PC-3 (cell line): Measurements from ENCODE around the gene EPN2. TPM values are rescaled to one million over a fixed set of nuclear protein-coding genes. Genes with fewer than 3 reads are reported as not detected.
"Not testable (repeated sequence)": the region's sequence is repeated elsewhere in the genome, so short reads cannot be mapped to it uniquely, and the experiment has no call there.

Source experiments
- ATAC-seq: fragments of 200-7000 bp; cut with Tn5 transposase; 2 replicates; pipeline ENCODE4 v1.9.1; 2020; ENCODE audit warnings: mild to moderate bottlenecking, moderate library complexity
- BruUV-seq: library from RNA; stranded (reverse); fragments of 400-500 nt; replicated peaks from 2 replicates; lab custom pipeline; 2021; lab: Mats Ljungman, UMichigan
- CTCF ChIA-PET: fragments of 300-600 bp; sonication (Branson Sonifier 250); formaldehyde crosslinking; loops from one replicate; lab custom pipeline; 2022; ENCODE audit warnings: antibody characterized with exemption; lab: Charles Lee
- POLR2A ChIA-PET: fragments of 300-600 bp; sonication (Branson Sonifier 250); formaldehyde crosslinking; loops from one replicate; lab custom pipeline; 2022; ENCODE audit warnings: antibody characterized with exemption; ENCODE audit not compliant: unreplicated experiment; lab: Charles Lee
- DNase-seq: peaks from one replicate; pipeline ENCODE4 v3.0.0-alpha.2; 2015
- H2AFZ ChIP-seq: fragments of 300-600 bp; sonication (generic); 2 replicates; pipeline ENCODE4 v1.6.0; 2016; ENCODE audit warnings: antibody characterized with exemption, low read length
- H3F3A ChIP-seq: fragments of 300-600 bp; sonication (generic); one replicate; pipeline ENCODE4 v1.6.0; 2017; ENCODE audit warnings: antibody characterized with exemption, low read length, control low read depth, mild to moderate bottlenecking; ENCODE audit not compliant: unreplicated experiment
- H3K27ac ChIP-seq: fragments of 300-600 bp; sonication (generic); 2 replicates; pipeline ENCODE4 v1.5.1; 2016; ENCODE audit warnings: mild to moderate bottlenecking, low read length
- H3K27me3 ChIP-seq: fragments of 300-600 bp; sonication (generic); 2 replicates; pipeline ENCODE4 v1.6.1; 2016; ENCODE audit warnings: low read length, mixed read lengths
- H3K36me3 ChIP-seq: fragments of 300-600 bp; sonication (generic); 2 replicates; pipeline ENCODE4 v1.6.1; 2016; ENCODE audit warnings: low read depth, mixed run types, low read length, mixed read lengths
- H3K4me1 ChIP-seq: fragments of 300-600 bp; sonication (generic); 2 replicates; pipeline ENCODE4 v1.5.1; 2016; ENCODE audit warnings: low read length; ENCODE audit not compliant: insufficient read depth
- H3K4me2 ChIP-seq: fragments of 300-600 bp; sonication (generic); 2 replicates; pipeline ENCODE4 v1.6.0; 2016; ENCODE audit warnings: low read length
- H3K4me3 ChIP-seq: fragments of 300-600 bp; sonication (generic); 2 replicates; pipeline ENCODE4 v1.5.1; 2016; ENCODE audit warnings: mild to moderate bottlenecking, low read length, mixed read lengths
- H3K79me2 ChIP-seq: fragments of 300-600 bp; sonication (generic); 2 replicates; pipeline ENCODE4 v1.6.1; 2017; ENCODE audit warnings: low read length, mixed read lengths
- H3K9ac ChIP-seq: fragments of 300-600 bp; sonication (generic); 2 replicates; pipeline ENCODE4 v1.6.0; 2016; ENCODE audit warnings: mild to moderate bottlenecking, low read length
- H3K9me2 ChIP-seq: fragments of 300-600 bp; sonication (generic); replicated peaks from 2 replicates; pipeline ENCODE4 v1.6.1; 2016; ENCODE audit warnings: mixed run types, low read length, mixed read lengths
- H3K9me3 ChIP-seq: fragments of 300-600 bp; sonication (generic); 2 replicates; pipeline ENCODE4 v1.6.1; 2016; ENCODE audit warnings: low read length, mixed read lengths
- H4K20me1 ChIP-seq: fragments of 300-600 bp; sonication (generic); 2 replicates; pipeline ENCODE4 v1.6.1; 2016; ENCODE audit warnings: low read length, mixed read lengths
- intact Hi-C: fragments of 100-400 bp; cut with micrococcal nuclease; formaldehyde crosslinking; loops from 2 replicates; pipeline ENCODE4 v1.9.0; 2023
- total RNA-seq: library from RNA; depleted of rRNA; stranded (reverse); fragments of >200 nt; gene quantifications from 2 replicates; pipeline ENCODE4 v1.2.3, GENCODE V29; 2014

EPN2 gene
- total RNA-seq, 1 experiment from 2014 or later, result 46.4 TPM

- H2AFZ ChIP-seq, H3K79me2 ChIP-seq, H3K9me3 ChIP-seq, H3K36me3 ChIP-seq, DNase-seq, POLR2A ChIA-PET, H3K27ac ChIP-seq, intact Hi-C loops, BruUV-seq, H3K9me2 ChIP-seq, H3F3A ChIP-seq, H3K4me2 ChIP-seq, CTCF ChIA-PET, H3K27me3 ChIP-seq, H4K20me1 ChIP-seq, H3K9ac ChIP-seq, ATAC-seq, H3K4me1 ChIP-seq, H3K4me3 ChIP-seq: not testable (repeated sequence)
Observed at GRCh38 chr17:19220195-19220594, 17.0 kb upstream of the EPN2 start.

- H3F3A ChIP-seq, H3K27ac ChIP-seq, H3K4me3 ChIP-seq, POLR2A ChIA-PET, BruUV-seq, H3K4me2 ChIP-seq, intact Hi-C loops, H3K36me3 ChIP-seq, H3K9ac ChIP-seq, ATAC-seq, H3K9me3 ChIP-seq, H3K4me1 ChIP-seq, H3K79me2 ChIP-seq, H3K9me2 ChIP-seq, H3K27me3 ChIP-seq, H2AFZ ChIP-seq, CTCF ChIA-PET, H4K20me1 ChIP-seq, DNase-seq: not testable (repeated sequence)
Observed at GRCh38 chr17:19226610-19227588, 10.3 kb upstream of the EPN2 start.

GRCh38 chr17:19234676-19235075 is 2.5 kb upstream of the EPN2 start:
- DNase-seq, H3K4me1 ChIP-seq, H4K20me1 ChIP-seq, BruUV-seq, H3K9me2 ChIP-seq, ATAC-seq, H3K27me3 ChIP-seq, H3K9me3 ChIP-seq, H2AFZ ChIP-seq, H3K27ac ChIP-seq, H3K4me2 ChIP-seq, H3F3A ChIP-seq, H3K4me3 ChIP-seq, H3K9ac ChIP-seq, H3K36me3 ChIP-seq, CTCF ChIA-PET, POLR2A ChIA-PET, intact Hi-C loops: not testable (repeated sequence)
- H3K79me2 ChIP-seq, result peaks cover 24% of the 10 kb centered on the region

GRCh38 chr17:19236351-19237138 is 621 bp upstream of the EPN2 start:
- H3K4me2 ChIP-seq, H3F3A ChIP-seq, H3K36me3 ChIP-seq, CTCF ChIA-PET, H3K9me3 ChIP-seq, DNase-seq, H4K20me1 ChIP-seq, BruUV-seq, intact Hi-C loops, H3K27me3 ChIP-seq, H3K4me1 ChIP-seq, H2AFZ ChIP-seq, H3K27ac ChIP-seq, H3K9me2 ChIP-seq, POLR2A ChIA-PET: not testable (repeated sequence)
- H3K9ac ChIP-seq, result peak overlapping the region; percentile 86; the same call in 1 of the 2 replicates
- ATAC-seq, result peak; percentile 67
- H3K79me2 ChIP-seq, result peaks cover 43% of the 10 kb centered on the region
- H3K4me3 ChIP-seq, result peak overlapping the region; percentile 95; the same call in 1 of the 2 replicates
